ENCODE data around the gene RALGAPA2.

Gene RALGAPA2

GRCh38 chr20:20691477-20692235, 20.8 kb downstream of the RALGAPA2 start:
- Histone ChIP-seq H3K79me2 (ENCODE audit: insufficient read depth, low read length) (no peaks in the 10 kb centered on the region), H3K9me3 (ENCODE audit: low read length) (no peaks in the 10 kb centered on the region), H3K4me3 (ENCODE audit: low read depth, low read length, poor library complexity, severe bottlenecking) (no peak overlapping the region), H3K9me2 (ENCODE audit: low read depth, low read length) (no peaks in the 10 kb centered on the region), H3K9ac (ENCODE audit: low read length) (no peak overlapping the region), H3K27ac (ENCODE audit: low read depth, low read length, poor library complexity, severe bottlenecking) (no peak overlapping the region), H3K27me3 (ENCODE audit: insufficient read depth, low read length) (no peaks in the 10 kb centered on the region), H2AFZ (ENCODE audit: low read length) (no peak overlapping the region), H3F3A (ENCODE audit: insufficient read depth, low read length) (no peaks in the 10 kb centered on the region), H3K4me2 (ENCODE audit: low read length) (no peak overlapping the region), H4K20me1 (ENCODE audit: insufficient read depth, low read length) (no peaks in the 10 kb centered on the region), H3K4me1 (ENCODE audit: insufficient read depth, low read length, severe bottlenecking) (no peaks in the 10 kb centered on the region), H3K36me3 (ENCODE audit: insufficient read depth, low read length) (no peaks in the 10 kb centered on the region)
- no peak for TF ChIP-seq EZH2 (IDR thresholded peaks at IDR 0.05; ENCODE audit: borderline replicate concordance, low read length)
- TF ChIP-seq, protein P1, sequence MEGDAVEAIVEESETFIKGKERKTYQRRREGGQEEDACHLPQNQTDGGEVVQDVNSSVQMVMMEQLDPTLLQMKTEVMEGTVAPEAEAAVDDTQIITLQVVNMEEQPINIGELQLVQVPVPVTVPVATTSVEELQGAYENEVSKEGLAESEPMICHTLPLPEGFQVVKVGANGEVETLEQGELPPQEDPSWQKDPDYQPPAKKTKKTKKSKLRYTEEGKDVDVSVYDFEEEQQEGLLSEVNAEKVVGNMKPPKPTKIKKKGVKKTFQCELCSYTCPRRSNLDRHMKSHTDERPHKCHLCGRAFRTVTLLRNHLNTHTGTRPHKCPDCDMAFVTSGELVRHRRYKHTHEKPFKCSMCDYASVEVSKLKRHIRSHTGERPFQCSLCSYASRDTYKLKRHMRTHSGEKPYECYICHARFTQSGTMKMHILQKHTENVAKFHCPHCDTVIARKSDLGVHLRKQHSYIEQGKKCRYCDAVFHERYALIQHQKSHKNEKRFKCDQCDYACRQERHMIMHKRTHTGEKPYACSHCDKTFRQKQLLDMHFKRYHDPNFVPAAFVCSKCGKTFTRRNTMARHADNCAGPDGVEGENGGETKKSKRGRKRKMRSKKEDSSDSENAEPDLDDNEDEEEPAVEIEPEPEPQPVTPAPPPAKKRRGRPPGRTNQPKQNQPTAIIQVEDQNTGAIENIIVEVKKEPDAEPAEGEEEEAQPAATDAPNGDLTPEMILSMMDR (IDR thresholded peaks at IDR 0.05; ENCODE audit: low read length) = no peak

- H3K27ac ChIP-seq (ENCODE audit: low read depth, low read length, poor library complexity, severe bottlenecking) = no peak overlapping the region
- H3K9me2 ChIP-seq (ENCODE audit: low read depth, low read length) = no peaks in the 10 kb centered on the region
- H3K4me1 ChIP-seq (ENCODE audit: insufficient read depth, low read length, severe bottlenecking) = no peaks in the 10 kb centered on the region
- no peaks in the 10 kb centered on the region for H3F3A ChIP-seq (ENCODE audit: insufficient read depth, low read length)
- no peaks in the 10 kb centered on the region for H3K36me3 ChIP-seq (ENCODE audit: insufficient read depth, low read length)
- no peak overlapping the region for H3K4me3 ChIP-seq (ENCODE audit: low read depth, low read length, poor library complexity, severe bottlenecking)
- H4K20me1 ChIP-seq (ENCODE audit: insufficient read depth, low read length) = no peaks in the 10 kb centered on the region
- H3K4me2 ChIP-seq (ENCODE audit: low read length) = no peak overlapping the region
- H3K27me3 ChIP-seq (ENCODE audit: insufficient read depth, low read length) = no peaks in the 10 kb centered on the region
- no peak overlapping the region for H2AFZ ChIP-seq (ENCODE audit: low read length)
- no peak overlapping the region for H3K9ac ChIP-seq (ENCODE audit: low read length)
- no peaks in the 10 kb centered on the region for H3K9me3 ChIP-seq (ENCODE audit: low read length)
- no peak for TF ChIP-seq EZH2 (IDR thresholded peaks at IDR 0.05; ENCODE audit: borderline replicate concordance, low read length)
- TF ChIP-seq, protein P1 (IDR thresholded peaks at IDR 0.05; ENCODE audit: low read length) = no peak
- H3K79me2 ChIP-seq (ENCODE audit: insufficient read depth, low read length) = no peaks in the 10 kb centered on the region
These were observed 21.6 kb downstream of the RALGAPA2 start for GRCh38 chr20:20690676-20691476.

DNA sequence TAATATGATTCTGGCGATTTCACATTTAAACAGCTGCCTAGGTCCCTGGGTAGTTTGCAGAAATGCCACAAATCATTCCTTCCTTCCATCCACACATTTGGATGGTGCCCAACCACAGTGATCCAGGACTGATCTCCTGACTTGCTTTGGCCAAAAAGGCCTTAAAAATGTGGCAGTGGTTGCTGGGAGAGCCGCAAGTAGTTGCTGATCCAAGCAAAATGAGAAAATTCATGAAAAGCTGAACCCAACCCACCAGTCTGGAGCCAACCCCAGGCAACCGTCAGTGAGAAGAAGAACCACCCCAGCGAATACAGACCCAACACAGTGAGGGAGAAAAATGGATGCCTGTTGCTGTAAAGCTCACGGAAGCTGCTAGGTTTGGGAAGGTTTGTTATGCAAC, 25.1 kb downstream of the RALGAPA2 start:
- no peak for TF ChIP-seq EZH2 (IDR thresholded peaks at IDR 0.05; ENCODE audit: borderline replicate concordance, low read length)
- TF ChIP-seq, protein P1 (IDR thresholded peaks at IDR 0.05; ENCODE audit: low read length) = no peak

More for the DNA sequence above, 25.1 kb downstream of the RALGAPA2 start:
- Histone ChIP-seq H3K4me3 (ENCODE audit: low read depth, low read length, poor library complexity, severe bottlenecking) (no peak overlapping the region), H3K4me1 (ENCODE audit: insufficient read depth, low read length, severe bottlenecking) (no peaks in the 10 kb centered on the region), H3K27ac (ENCODE audit: low read depth, low read length, poor library complexity, severe bottlenecking) (no peak overlapping the region), H3K9me2 (ENCODE audit: low read depth, low read length) (no peaks in the 10 kb centered on the region), H3K36me3 (ENCODE audit: insufficient read depth, low read length) (no peaks in the 10 kb centered on the region), H2AFZ (ENCODE audit: low read length) (no peak overlapping the region), H3F3A (ENCODE audit: insufficient read depth, low read length) (no peaks in the 10 kb centered on the region), H3K27me3 (ENCODE audit: insufficient read depth, low read length) (no peaks in the 10 kb centered on the region), H3K4me2 (ENCODE audit: low read length) (no peak overlapping the region), H3K79me2 (ENCODE audit: insufficient read depth, low read length) (no peaks in the 10 kb centered on the region), H3K9me3 (ENCODE audit: low read length) (no peaks in the 10 kb centered on the region), H4K20me1 (ENCODE audit: insufficient read depth, low read length) (no peaks in the 10 kb centered on the region), H3K9ac (ENCODE audit: low read length) (no peak overlapping the region)

All from OCI-LY1 (cell line).